H1 (cell line): ENCODE results near the gene PIK3R6. TPM values are rescaled to one million over a fixed set of nuclear protein-coding genes. Genes with fewer than 3 reads are reported as not detected.

ENCODE experiments used
- CTCF ChIA-PET: fragments of 300-600 bp; sonication (Branson Sonifier 250); formaldehyde crosslinking; loops from one replicate; lab custom pipeline; 2021; ENCODE audit not compliant: partially characterized antibody; lab: Charles Lee
- POLR2A ChIA-PET: fragments of 300-600 bp; sonication (Branson Sonifier 250); formaldehyde crosslinking; loops from one replicate; lab custom pipeline; 2021; ENCODE audit warnings: inconsistent platforms; ENCODE audit not compliant: partially characterized antibody; lab: Charles Lee
- DNase-seq, 2 experiments: peaks; one replicate each; pipeline versions ENCODE4 v3.0.0 to v3.0.0-alpha.2; 2010 to 2022; ENCODE audit warnings: low spot score in 2 of 2, low read depth in 1 of 2, mixed read lengths in 1 of 2
- FAIRE-seq: peaks from 2 replicates; lab custom pipeline; 2011; peaks lifted over from hg19 to GRCh38; lab: Jason Lieb, UNC
- H2AFZ ChIP-seq: 2 replicates; pipeline ENCODE4 v1.8.1; 2012; ENCODE audit warnings: low read length, inconsistent platforms
- H2AK5ac ChIP-seq: 2 replicates; pipeline ENCODE4 v1.6.1; 2013; ENCODE audit warnings: low read depth, low read length
- H2BK120ac ChIP-seq: replicated peaks from 2 replicates; pipeline ENCODE3; 2013; ENCODE audit warnings: low read depth, low read length, inconsistent platforms
- H2BK12ac ChIP-seq: 2 replicates; pipeline ENCODE4 v1.6.1; 2013; ENCODE audit warnings: low read depth, low read length
- H2BK15ac ChIP-seq: 2 replicates; pipeline ENCODE4 v1.6.1; 2013; ENCODE audit warnings: low read length
- H2BK20ac ChIP-seq: 2 replicates; pipeline ENCODE4 v1.6.1; 2013; ENCODE audit warnings: low read length
- H2BK5ac ChIP-seq: 2 replicates; pipeline ENCODE4 v1.6.1; 2013; ENCODE audit warnings: low read depth, low read length
- H3K14ac ChIP-seq: 2 replicates; pipeline ENCODE4 v1.6.1; 2013; ENCODE audit warnings: inconsistent platforms; ENCODE audit not compliant: insufficient read length
- H3K18ac ChIP-seq: 2 replicates; pipeline ENCODE4 v1.6.1; 2013; ENCODE audit warnings: low read length; ENCODE audit errors: extremely low read depth
- H3K23ac ChIP-seq: 2 replicates; pipeline ENCODE4 v1.6.1; 2013; ENCODE audit warnings: inconsistent platforms; ENCODE audit not compliant: insufficient read length
- H3K23me2 ChIP-seq: 2 replicates; pipeline ENCODE4 v1.6.1; 2013; ENCODE audit warnings: low read depth, low read length
- H3K27ac ChIP-seq: 2 replicates; pipeline ENCODE4 v1.6.1; 2011; ENCODE audit warnings: low read depth, low read length, inconsistent platforms
- H3K27me3 ChIP-seq, 4 experiments: replicated peaks in 1 of 4; 1 replicate in 1 of 4; 2 replicates in 3 of 4; pipeline versions ENCODE4 v1.6.1 to v1.8.1; 2011 to 2013; ENCODE audit warnings: low read length in 3 of 4, mild to moderate bottlenecking in 3 of 4, inconsistent platforms in 2 of 4, mixed read lengths in 2 of 4, moderate library complexity in 1 of 4; ENCODE audit not compliant: control insufficient read depth in 3 of 4, insufficient read depth in 3 of 4; ENCODE audit errors: extremely low read depth in 1 of 4
- H3K36me3 ChIP-seq, 4 experiments: 2 replicates each; pipeline versions ENCODE4 v1.6.1 to v1.8.1; 2011 to 2013; ENCODE audit warnings: mild to moderate bottlenecking in 4 of 4, low read length in 3 of 4, moderate library complexity in 2 of 4, control low read depth in 1 of 4, inconsistent platforms in 1 of 4; ENCODE audit not compliant: insufficient read depth in 4 of 4, control insufficient read depth in 2 of 4
- H3K4ac ChIP-seq: replicated peaks from 2 replicates; pipeline ENCODE3; 2013; ENCODE audit warnings: low read length, low read depth, mixed read lengths, inconsistent platforms; ENCODE audit not compliant: insufficient read length
- H3K4me1 ChIP-seq, 4 experiments: replicated peaks in 1 of 4; 1 replicate in 1 of 4; 2 replicates in 3 of 4; pipeline versions ENCODE4 v1.6.1 to v1.8.1; 2011 to 2013; ENCODE audit warnings: low read length in 3 of 4, inconsistent platforms in 2 of 4, mixed read lengths in 1 of 4; ENCODE audit not compliant: insufficient read depth in 4 of 4, control insufficient read depth in 3 of 4
- H3K4me2 ChIP-seq, 2 experiments: 2 replicates each; pipeline versions ENCODE4 v1.6.1 to v1.8.1; 2011 to 2013; ENCODE audit warnings: low read depth in 2 of 2, low read length in 2 of 2, control low read depth in 1 of 2, inconsistent platforms in 1 of 2, mild to moderate bottlenecking in 1 of 2; ENCODE audit not compliant: insufficient read depth in 1 of 2
- H3K4me3 ChIP-seq, 4 experiments: fragments of 200-600, 300-600 bp in 1 of 4; sonication (generic), shearing (Covaris generic), sonication (Bioruptor Twin) in 1 of 4; 2 replicates each; pipeline versions ENCODE4 v1.5.1 to v1.8.1; 2011 to 2016; ENCODE audit warnings: low read length in 4 of 4, low read depth in 3 of 4, control low read depth in 2 of 4, inconsistent platforms in 2 of 4, mild to moderate bottlenecking in 2 of 4, mixed read lengths in 1 of 4, moderate library complexity in 1 of 4; ENCODE audit not compliant: insufficient read depth in 2 of 4; ENCODE audit errors: extremely low read depth in 1 of 4
- H3K56ac ChIP-seq: replicated peaks from 2 replicates; pipeline ENCODE3; 2013; ENCODE audit warnings: low read depth, mild to moderate bottlenecking, mixed read lengths, low read length, inconsistent platforms; ENCODE audit not compliant: insufficient read length
- H3K79me1 ChIP-seq: 2 replicates; pipeline ENCODE4 v1.6.1; 2013; ENCODE audit warnings: low read depth, low read length, control low read depth
- H3K79me2 ChIP-seq, 2 experiments: 2 replicates each; pipeline versions ENCODE4 v1.6.1 to v1.8.1; 2012 to 2013; ENCODE audit warnings: low read length in 2 of 2, mild to moderate bottlenecking in 2 of 2, inconsistent platforms in 1 of 2; ENCODE audit not compliant: insufficient read depth in 2 of 2, control insufficient read depth in 1 of 2
- H3K9ac ChIP-seq, 4 experiments: replicated peaks in 1 of 4; 1 replicate in 1 of 4; 2 replicates in 3 of 4; pipeline versions ENCODE4 v1.6.1 to v1.8.1; 2011 to 2013; ENCODE audit warnings: low read depth in 3 of 4, low read length in 3 of 4, control low read depth in 2 of 4, mild to moderate bottlenecking in 2 of 4, moderate library complexity in 2 of 4, inconsistent platforms in 1 of 4; ENCODE audit errors: extremely low read depth in 1 of 4
- H3K9me3 ChIP-seq, 2 experiments: 2 replicates each; pipeline versions ENCODE4 v1.6.1 to v1.8.1; 2012 to 2013; ENCODE audit warnings: mild to moderate bottlenecking in 2 of 2, moderate library complexity in 2 of 2, control low read depth in 1 of 2, inconsistent platforms in 1 of 2, low read depth in 1 of 2, low read length in 1 of 2, mixed read lengths in 1 of 2; ENCODE audit not compliant: insufficient read depth in 2 of 2
- H4K20me1 ChIP-seq, 2 experiments: replicated peaks in 1 of 2; 2 replicates each; pipeline versions ENCODE3 to v1.8.1; 2011 to 2013; ENCODE audit warnings: inconsistent platforms in 2 of 2, low read length in 2 of 2, mild to moderate bottlenecking in 1 of 2; ENCODE audit not compliant: insufficient read depth in 2 of 2, control insufficient read depth in 1 of 2
- H4K5ac ChIP-seq: 2 replicates; pipeline ENCODE4 v1.6.1; 2013; ENCODE audit warnings: low read length, low read depth, mixed read lengths, inconsistent platforms; ENCODE audit not compliant: insufficient read length
- H4K8ac ChIP-seq: 2 replicates; pipeline ENCODE4 v1.8.0; 2013; ENCODE audit warnings: mild to moderate bottlenecking, moderate library complexity, low read length, inconsistent platforms; ENCODE audit not compliant: insufficient read depth; ENCODE audit errors: extremely low read depth
- H4K91ac ChIP-seq: replicated peaks from 2 replicates; pipeline ENCODE3; 2013; ENCODE audit warnings: low read length, mixed read lengths, inconsistent platforms; ENCODE audit not compliant: insufficient read length
- GTF2F1 ChIP-seq: IDR thresholded peaks from 2 replicates; pipeline ENCODE4 v1.6.1; 2012; ENCODE audit warnings: low read depth, low read length, improper control_type of control experiment, borderline replicate concordance
- TBP ChIP-seq: IDR thresholded peaks from 2 replicates; pipeline ENCODE4 v1.6.1; 2011; ENCODE audit warnings: low read depth, low read length, improper control_type of control experiment
- TEAD4 ChIP-seq: IDR thresholded peaks from 2 replicates; pipeline ENCODE4 v1.6.1; 2012; ENCODE audit warnings: low read depth, low read length, inconsistent platforms, mixed read lengths
- YY1 ChIP-seq: IDR thresholded peaks from 2 replicates; pipeline ENCODE4 v1.6.1; 2011; ENCODE audit warnings: low read depth, mild to moderate bottlenecking, low read length
- WGBS, 2 experiments: shearing (Covaris generic) in 1 of 2; methylation state at CpG; one replicate each; pipeline versions ENCODE4 v1.1.6 to v1.1.7; 2013 to 2015; ENCODE audit warnings: low lambda C conversion rate in 2 of 2, mixed read lengths in 2 of 2, inconsistent platforms in 1 of 2, low coverage in 1 of 2, missing lambda C conversion rate in 1 of 2; ENCODE audit not compliant: insufficient replicate concordance in 2 of 2, insufficient coverage in 1 of 2, insufficient read length in 1 of 2; ENCODE audit errors: extremely low coverage in 1 of 2, missing lambda C conversion rate in 1 of 2; 5-methylcytosine and 5-hydroxymethylcytosine counted together
- polyA plus RNA-seq, 7 experiments: library from polyadenylated mRNA; depleted of rRNA in 3 of 7; stranded (reverse) in 5 of 7; unstranded in 2 of 7; fragments of >200 nt in 5 of 7; fragments of 200-250 nt in 2 of 7; gene quantifications; 1 replicate in 5 of 7; 2 replicates in 1 of 7; 4 replicates in 1 of 7; pipeline versions ENCODE4 v1.2.1 to v1.2.3, GENCODE V29; 2011 to 2013; ENCODE audit warnings: missing spikeins in 2 of 7, mixed read lengths in 2 of 7
- total RNA-seq: library from RNA; stranded (reverse); fragmentation: NEBNext Ultra II Directional; extraction: Animal tissue kit (Norgen Biotek cat#: 25700); gene quantifications from 2 replicates; pipeline ENCODE4 v1.2.1, GENCODE V29; 2021

PIK3R6 gene
- total and polyA plus RNA-seq, 2 of the 8 experiments (the other 6 are each of a cell fraction or from before 2014, with no cell fraction given), result 0.24 to 1.2 TPM

DNA sequence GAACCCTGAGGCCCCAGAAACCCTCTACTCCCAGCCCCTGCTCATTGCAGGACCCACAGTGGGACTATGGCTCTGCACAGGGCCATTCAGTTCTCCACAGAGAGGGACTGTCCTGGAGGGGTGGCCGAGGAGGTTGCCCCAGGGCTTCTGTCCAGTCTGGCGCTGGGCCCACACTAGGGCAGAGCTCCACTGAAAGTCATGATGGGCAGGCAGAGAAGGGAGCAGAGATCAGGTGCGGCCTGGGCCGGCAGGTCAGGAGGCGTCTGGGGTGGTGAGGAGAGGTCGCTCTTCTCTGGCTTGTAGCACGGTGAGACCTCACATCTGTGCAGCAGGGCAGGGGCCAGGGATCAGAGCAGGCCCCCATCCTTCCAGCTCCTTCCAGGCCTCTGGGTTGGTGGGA, 13.0 kb upstream of the PIK3R6 start:
- H2BK5ac ChIP-seq, result no peak overlapping the region
- TF ChIP-seq GTF2F1, result no peak
- TF ChIP-seq TBP, result no peak
- no peak for TF ChIP-seq TEAD4
- no peak for TF ChIP-seq YY1
- TF ChIP-seq, all 59 proteins: peak for 0
- Histone ChIP-seq H3K4me3 (no peak overlapping the region), H3K23me2 (no peaks in the 10 kb centered on the region; the same call in 1 of the 2 replicates), H3K9ac (no peak overlapping the region), H3K27ac (no peak overlapping the region), H4K5ac (no peak overlapping the region), H3K4ac (no peak overlapping the region), H2AFZ (no peak overlapping the region), H3K36me3 (no peaks in the 10 kb centered on the region), H3K79me2 (no peaks in the 10 kb centered on the region), H4K20me1 (no peaks in the 10 kb centered on the region), H3K27me3 (no peaks in the 10 kb centered on the region), H4K91ac (no peak overlapping the region), H2BK20ac (no peak overlapping the region), H2BK12ac (no peak overlapping the region), H3K79me1 (no peaks in the 10 kb centered on the region), H3K9me3 (no peaks in the 10 kb centered on the region; a peak in 1 of 4 replicates), H3K23ac (no peak overlapping the region), H4K8ac (no peak overlapping the region), H3K56ac (no peak overlapping the region), H3K18ac (no peak overlapping the region), H2BK120ac (no peak overlapping the region), H3K4me2 (no peak overlapping the region), H3K14ac (no peak overlapping the region), H2AK5ac (no peak overlapping the region), H2BK15ac (no peak overlapping the region), H3K4me1 (peaks cover 0 to 6% (median 3%) of the 10 kb centered on the region in 4 experiments; a peak in 4 of 7 replicates)
- DNase-seq, result no peak
- WGBS, 2 experiments, result 91% methylated on average over 7 of the region's 7 CpGs; no CpG with 5 or more reads in 1 of the 2 experiments
- CTCF ChIA-PET, result interaction anchor here (1.2 to 3.1 kb wide), 3 partner anchors 8 to 16 kb away, joined by 3 to 19 read pairs (median 4); no protein-coding TSS in a partner anchor
- POLR2A ChIA-PET, result no interaction called here
- FAIRE-seq, result no peak
